SK-N-SH treated with all-trans-retinoic acid at 6 μM for 48 hours (cell line): Measurements from ENCODE around the gene PGF.

Source experiments
- ATAC-seq: fragments of 200-7000 bp; cut with Tn5 transposase; 3 replicates; pipeline ENCODE4 v1.9.1; 2020; ENCODE audit warnings: mild to moderate bottlenecking, moderate library complexity
- ARNTL ChIP-seq: fragments of 450-650 bp; formaldehyde crosslinking; IDR thresholded peaks from 2 replicates; pipeline ENCODE4 v1.5.0; 2020; ENCODE audit warnings: low read depth, mild to moderate bottlenecking, moderate library complexity, borderline replicate concordance
- BACH2 ChIP-seq: fragments of 250-450 bp; sonication (Bioruptor Pico); IDR thresholded peaks from 2 replicates; pipeline ENCODE4 v1.9.0; 2021; ENCODE audit warnings: mild to moderate bottlenecking, borderline replicate concordance
- CREB5 ChIP-seq: fragments of 250-450 bp; sonication (Bioruptor Pico); IDR thresholded peaks from 2 replicates; pipeline ENCODE4 v1.5.1; 2020; ENCODE audit warnings: low read depth, mild to moderate bottlenecking, moderate library complexity
- CSDC2 ChIP-seq: fragments of 250-450 bp; sonication (Bioruptor Pico); IDR thresholded peaks from 2 replicates; pipeline ENCODE4 v1.5.0; 2020; ENCODE audit warnings: mild to moderate bottlenecking, moderate library complexity
- ESRRG ChIP-seq: fragments of 250-450 bp; sonication (Bioruptor Pico); IDR thresholded peaks from 2 replicates; pipeline ENCODE4 v1.6.1; 2021; ENCODE audit warnings: mild to moderate bottlenecking
- ISL1 ChIP-seq: fragments of 250-450 bp; sonication (Bioruptor Pico); IDR thresholded peaks from 2 replicates; pipeline ENCODE4 v2.1.2; 2022; ENCODE audit warnings: mild to moderate bottlenecking, moderate library complexity
- OSR1 ChIP-seq: fragments of 250-450 bp; sonication (Bioruptor Pico); IDR thresholded peaks from 2 replicates; pipeline ENCODE4 v1.8.0; 2022; ENCODE audit warnings: moderate library complexity, mild to moderate bottlenecking, inconsistent platforms
- PATZ1 ChIP-seq: fragments of 250-450 bp; sonication (Bioruptor Pico); IDR thresholded peaks from 2 replicates; pipeline ENCODE4 v1.8.0; 2020; ENCODE audit warnings: mild to moderate bottlenecking, moderate library complexity, borderline replicate concordance
- PPARA ChIP-seq: fragments of 250-450 bp; sonication (Bioruptor Pico); IDR thresholded peaks from 2 replicates; pipeline ENCODE4 v1.5.0; 2020; ENCODE audit warnings: mild to moderate bottlenecking, borderline replicate concordance
- RARB ChIP-seq: fragments of 250-450 bp; sonication (Bioruptor Pico); IDR thresholded peaks from 2 replicates; pipeline ENCODE4 v1.8.0; 2021; ENCODE audit warnings: mild to moderate bottlenecking, moderate library complexity
- SNAI2 ChIP-seq: fragments of 250-450 bp; sonication (Bioruptor Pico); IDR thresholded peaks from 2 replicates; pipeline ENCODE4 v1.5.0; 2020; ENCODE audit warnings: mild to moderate bottlenecking, moderate library complexity
- TCF4 ChIP-seq: fragments of 250-450 bp; sonication (Bioruptor Pico); IDR thresholded peaks from 2 replicates; pipeline ENCODE4 v1.8.0; 2021; ENCODE audit warnings: mild to moderate bottlenecking, moderate library complexity, borderline replicate concordance
- TOX ChIP-seq: fragments of 250-450 bp; sonication (Bioruptor Pico); IDR thresholded peaks from 2 replicates; pipeline ENCODE4 v1.8.0; 2021; ENCODE audit warnings: mild to moderate bottlenecking, moderate library complexity, borderline replicate concordance
- ZC3H10 ChIP-seq: fragments of 250-450 bp; sonication (Bioruptor Pico); IDR thresholded peaks from 2 replicates; pipeline ENCODE4 v1.5.1; 2021; ENCODE audit warnings: mild to moderate bottlenecking, moderate library complexity
- ZFP3 ChIP-seq: fragments of 250-450 bp; sonication (Bioruptor Pico); IDR thresholded peaks from 2 replicates; pipeline ENCODE4 v1.5.0; 2020; ENCODE audit warnings: mild to moderate bottlenecking, moderate library complexity
- ZFP30 ChIP-seq: fragments of 450-650 bp; formaldehyde crosslinking; IDR thresholded peaks from 2 replicates; pipeline ENCODE4 v1.5.0; 2022; ENCODE audit warnings: mild to moderate bottlenecking, moderate library complexity
- ZNF565 ChIP-seq: fragments of 450-650 bp; formaldehyde crosslinking; conservative IDR thresholded peaks from 2 replicates; pipeline ENCODE4 v1.5.0; 2020; ENCODE audit warnings: low read depth, mild to moderate bottlenecking, moderate library complexity
- ZNF70 ChIP-seq: fragments of 450-650 bp; formaldehyde crosslinking; IDR thresholded peaks from 2 replicates; pipeline ENCODE4 v1.5.0; 2020; ENCODE audit warnings: mild to moderate bottlenecking, moderate library complexity
- ZNF8 ChIP-seq: fragments of 450-650 bp; formaldehyde crosslinking; IDR thresholded peaks from 2 replicates; pipeline ENCODE4 v1.5.0; 2020; ENCODE audit warnings: mild to moderate bottlenecking, moderate library complexity
- TF ChIP-seq, protein P1 (sequence below): fragments of 250-450 bp; sonication (Bioruptor Pico); IDR thresholded peaks from 2 replicates; pipeline ENCODE4 v1.5.1; 2021; ENCODE audit warnings: mild to moderate bottlenecking, moderate library complexity
- TF ChIP-seq, protein P2 (sequence below): fragments of 250-450 bp; sonication (Bioruptor Pico); IDR thresholded peaks from 2 replicates; pipeline ENCODE4 v1.8.0; 2021; ENCODE audit warnings: low read depth, mild to moderate bottlenecking, moderate library complexity, borderline replicate concordance
- TF ChIP-seq, protein P3 (sequence below): fragments of 250-450 bp; sonication (Bioruptor Pico); IDR thresholded peaks from 2 replicates; pipeline ENCODE4 v1.5.0; 2020; ENCODE audit warnings: mild to moderate bottlenecking, moderate library complexity

PGF gene

GRCh38 chr14:74913393-74913910 is 41.9 kb downstream of the PGF start:
- TF ChIP-seq ESRRG (no peak), ZFP3 (CRISPR knock-in tag) (no peak), ZNF8 (no peak), ZNF70 (CRISPR knock-in tag) (no peak), ZC3H10 (CRISPR knock-in tag) (no peak), TOX (CRISPR knock-in tag) (no peak), RARB (CRISPR knock-in tag) (no peak), PPARA (CRISPR knock-in tag) (no peak)
- TF ChIP-seq, protein P1, sequence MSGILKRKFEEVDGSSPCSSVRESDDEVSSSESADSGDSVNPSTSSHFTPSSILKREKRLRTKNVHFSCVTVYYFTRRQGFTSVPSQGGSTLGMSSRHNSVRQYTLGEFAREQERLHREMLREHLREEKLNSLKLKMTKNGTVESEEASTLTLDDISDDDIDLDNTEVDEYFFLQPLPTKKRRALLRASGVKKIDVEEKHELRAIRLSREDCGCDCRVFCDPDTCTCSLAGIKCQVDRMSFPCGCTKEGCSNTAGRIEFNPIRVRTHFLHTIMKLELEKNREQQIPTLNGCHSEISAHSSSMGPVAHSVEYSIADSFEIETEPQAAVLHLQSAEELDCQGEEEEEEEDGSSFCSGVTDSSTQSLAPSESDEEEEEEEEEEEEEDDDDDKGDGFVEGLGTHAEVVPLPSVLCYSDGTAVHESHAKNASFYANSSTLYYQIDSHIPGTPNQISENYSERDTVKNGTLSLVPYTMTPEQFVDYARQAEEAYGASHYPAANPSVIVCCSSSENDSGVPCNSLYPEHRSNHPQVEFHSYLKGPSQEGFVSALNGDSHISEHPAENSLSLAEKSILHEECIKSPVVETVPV (CRISPR knock-in tag) = no peak
- TF ChIP-seq, protein P2, sequence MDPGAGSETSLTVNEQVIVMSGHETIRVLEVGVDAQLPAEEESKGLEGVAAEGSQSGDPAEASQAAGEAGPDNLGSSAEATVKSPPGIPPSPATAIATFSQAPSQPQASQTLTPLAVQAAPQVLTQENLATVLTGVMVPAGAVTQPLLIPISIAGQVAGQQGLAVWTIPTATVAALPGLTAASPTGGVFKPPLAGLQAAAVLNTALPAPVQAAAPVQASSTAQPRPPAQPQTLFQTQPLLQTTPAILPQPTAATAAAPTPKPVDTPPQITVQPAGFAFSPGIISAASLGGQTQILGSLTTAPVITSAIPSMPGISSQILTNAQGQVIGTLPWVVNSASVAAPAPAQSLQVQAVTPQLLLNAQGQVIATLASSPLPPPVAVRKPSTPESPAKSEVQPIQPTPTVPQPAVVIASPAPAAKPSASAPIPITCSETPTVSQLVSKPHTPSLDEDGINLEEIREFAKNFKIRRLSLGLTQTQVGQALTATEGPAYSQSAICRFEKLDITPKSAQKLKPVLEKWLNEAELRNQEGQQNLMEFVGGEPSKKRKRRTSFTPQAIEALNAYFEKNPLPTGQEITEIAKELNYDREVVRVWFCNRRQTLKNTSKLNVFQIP (CRISPR knock-in tag) = no peak
- ATAC-seq = no peak

- TF ChIP-seq, protein P3, sequence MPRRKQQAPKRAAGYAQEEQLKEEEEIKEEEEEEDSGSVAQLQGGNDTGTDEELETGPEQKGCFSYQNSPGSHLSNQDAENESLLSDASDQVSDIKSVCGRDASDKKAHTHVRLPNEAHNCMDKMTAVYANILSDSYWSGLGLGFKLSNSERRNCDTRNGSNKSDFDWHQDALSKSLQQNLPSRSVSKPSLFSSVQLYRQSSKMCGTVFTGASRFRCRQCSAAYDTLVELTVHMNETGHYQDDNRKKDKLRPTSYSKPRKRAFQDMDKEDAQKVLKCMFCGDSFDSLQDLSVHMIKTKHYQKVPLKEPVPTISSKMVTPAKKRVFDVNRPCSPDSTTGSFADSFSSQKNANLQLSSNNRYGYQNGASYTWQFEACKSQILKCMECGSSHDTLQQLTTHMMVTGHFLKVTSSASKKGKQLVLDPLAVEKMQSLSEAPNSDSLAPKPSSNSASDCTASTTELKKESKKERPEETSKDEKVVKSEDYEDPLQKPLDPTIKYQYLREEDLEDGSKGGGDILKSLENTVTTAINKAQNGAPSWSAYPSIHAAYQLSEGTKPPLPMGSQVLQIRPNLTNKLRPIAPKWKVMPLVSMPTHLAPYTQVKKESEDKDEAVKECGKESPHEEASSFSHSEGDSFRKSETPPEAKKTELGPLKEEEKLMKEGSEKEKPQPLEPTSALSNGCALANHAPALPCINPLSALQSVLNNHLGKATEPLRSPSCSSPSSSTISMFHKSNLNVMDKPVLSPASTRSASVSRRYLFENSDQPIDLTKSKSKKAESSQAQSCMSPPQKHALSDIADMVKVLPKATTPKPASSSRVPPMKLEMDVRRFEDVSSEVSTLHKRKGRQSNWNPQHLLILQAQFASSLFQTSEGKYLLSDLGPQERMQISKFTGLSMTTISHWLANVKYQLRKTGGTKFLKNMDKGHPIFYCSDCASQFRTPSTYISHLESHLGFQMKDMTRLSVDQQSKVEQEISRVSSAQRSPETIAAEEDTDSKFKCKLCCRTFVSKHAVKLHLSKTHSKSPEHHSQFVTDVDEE (CRISPR knock-in tag) = no peak
- no peak for ATAC-seq
Measured at GRCh38 chr14:74912801-74913200, 42.6 kb downstream of the PGF start.

- no peak for ATAC-seq
Measured at GRCh38 chr14:74912111-74912510, 43.3 kb downstream of the PGF start.

More at GRCh38 chr14:74912111-74912510, 43.3 kb downstream of the PGF start:
- TF ChIP-seq, protein P2 (CRISPR knock-in tag) = no peak
- TF ChIP-seq BACH2 (CRISPR knock-in tag) = no peak
- TF ChIP-seq TCF4 (CRISPR knock-in tag) = no peak
- no peak for TF ChIP-seq ZNF8
- no peak for TF ChIP-seq ZNF565 (CRISPR knock-in tag)
- TF ChIP-seq SNAI2 (CRISPR knock-in tag) = no peak
- TF ChIP-seq TOX (CRISPR knock-in tag) = no peak
- TF ChIP-seq ZFP3 (CRISPR knock-in tag) = no peak
- no peak for TF ChIP-seq ESRRG
- TF ChIP-seq, protein P1 (CRISPR knock-in tag) = no peak
- no peak for TF ChIP-seq PPARA (CRISPR knock-in tag)
- TF ChIP-seq, protein P3 (CRISPR knock-in tag) = no peak
- TF ChIP-seq ISL1 (CRISPR knock-in tag) = no peak
- no peak for TF ChIP-seq CREB5 (CRISPR knock-in tag)
- TF ChIP-seq ARNTL (CRISPR knock-in tag) = no peak
- no peak for TF ChIP-seq OSR1 (CRISPR knock-in tag)
- TF ChIP-seq PATZ1 (CRISPR knock-in tag) = no peak
- TF ChIP-seq ZFP30 (CRISPR knock-in tag) = no peak
- no peak for TF ChIP-seq CSDC2 (CRISPR knock-in tag)
- TF ChIP-seq ZNF70 (CRISPR knock-in tag) = no peak
- TF ChIP-seq, all 23 proteins: peak for 0
